NCI-H69 (cell line): ENCODE results near the gene XXYLT1.

ENCODE experiments used
- DNase-seq: peaks from one replicate; lab custom pipeline; 2025; lab: John Stamatoyannopoulos, UW

XXYLT1 gene

DNA sequence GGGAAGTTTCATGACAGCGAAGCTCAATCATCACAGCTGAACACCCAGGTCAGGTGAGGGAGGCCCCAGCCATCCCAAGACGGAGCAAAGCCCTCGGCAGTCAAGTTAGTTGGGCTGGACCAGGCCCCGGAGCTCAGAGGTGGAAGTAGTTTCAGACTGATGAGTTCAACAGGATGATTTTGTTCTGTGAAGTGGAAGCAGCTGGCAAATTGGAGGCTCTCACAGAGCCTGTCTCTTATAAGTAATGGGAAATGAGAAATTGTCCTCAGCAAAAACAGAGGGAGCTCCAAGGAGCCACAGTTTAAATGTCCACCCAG, 245.1 kb downstream of the XXYLT1 start:
- DNase-seq = no peak

DNA sequence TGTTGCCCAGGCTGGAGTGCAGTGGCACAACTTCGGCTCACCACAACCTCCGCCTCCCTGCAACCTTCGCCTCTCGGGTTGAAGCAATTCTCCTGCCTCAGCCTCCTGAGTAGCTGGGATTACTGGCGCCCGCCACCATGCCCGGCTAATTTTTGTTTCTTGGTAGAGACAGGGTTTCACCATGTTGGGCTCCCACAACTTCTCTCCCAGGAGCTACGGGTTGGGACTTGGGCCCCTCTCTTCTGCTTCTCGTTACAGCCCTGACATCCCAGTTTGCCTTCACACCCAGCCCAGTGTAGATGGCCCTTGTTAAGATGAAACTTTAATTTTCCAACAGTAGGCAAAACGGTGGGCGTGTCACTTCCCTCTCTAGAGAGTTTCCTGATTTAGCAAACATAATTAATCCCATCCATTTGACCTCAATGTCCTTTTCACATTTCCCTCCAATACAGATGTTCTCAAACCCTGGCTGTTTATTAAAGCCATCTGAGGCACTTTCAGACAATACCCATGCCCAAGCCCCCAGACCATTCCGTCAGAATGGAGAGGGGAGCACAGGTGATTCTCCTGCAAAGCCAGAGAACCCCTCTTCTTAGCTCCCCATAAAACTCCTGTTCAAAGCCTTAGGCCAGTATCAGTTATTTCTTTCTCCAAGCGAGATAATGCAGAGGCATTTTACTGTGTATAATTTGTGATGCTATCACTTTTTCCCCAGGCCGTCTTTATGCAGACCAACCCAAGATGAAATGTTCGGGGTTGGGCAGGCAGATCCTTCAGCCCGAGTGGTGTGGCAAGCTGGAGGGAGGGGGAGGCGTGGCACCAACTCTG, 245.7 kb downstream of the XXYLT1 start:
- no peak for DNase-seq

DNA sequence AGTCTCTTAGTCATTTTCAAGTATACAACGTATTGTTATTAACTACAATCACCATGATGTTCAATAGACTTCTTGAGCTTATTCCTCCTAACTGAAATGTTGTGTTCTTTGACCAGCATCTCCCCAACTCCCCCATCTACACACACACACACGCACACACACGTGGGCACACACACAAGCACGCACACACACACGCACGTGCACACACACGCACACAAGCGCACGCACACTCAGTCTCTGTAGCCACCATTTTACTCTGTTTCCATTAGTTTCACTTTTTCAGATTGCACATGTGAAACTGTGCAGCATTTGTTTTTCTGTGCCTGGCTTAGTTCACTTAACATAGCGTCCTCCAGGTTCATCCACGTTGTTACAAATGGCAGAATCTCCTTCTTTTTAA, 247.0 kb downstream of the XXYLT1 start:
- DNase-seq = no peak

DNA sequence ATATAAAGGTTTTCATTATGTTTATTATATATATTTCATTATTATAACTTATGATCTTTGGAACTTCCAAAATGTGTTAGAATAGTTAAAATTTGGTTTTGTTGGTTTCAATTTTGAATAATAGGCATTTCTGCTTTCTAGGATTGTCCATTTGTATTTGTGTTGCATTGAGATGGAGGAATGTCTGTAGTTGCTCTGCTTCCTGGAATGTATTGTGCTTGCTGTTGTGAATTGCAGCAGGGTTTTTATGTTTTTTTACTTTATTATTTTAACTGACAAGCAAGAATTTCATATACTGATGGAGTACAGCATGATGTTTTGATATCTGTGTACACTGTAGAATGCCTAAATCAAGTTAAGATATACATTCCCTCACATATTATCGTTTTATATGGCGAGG, 247.4 kb downstream of the XXYLT1 start:
- no peak for DNase-seq

DNA sequence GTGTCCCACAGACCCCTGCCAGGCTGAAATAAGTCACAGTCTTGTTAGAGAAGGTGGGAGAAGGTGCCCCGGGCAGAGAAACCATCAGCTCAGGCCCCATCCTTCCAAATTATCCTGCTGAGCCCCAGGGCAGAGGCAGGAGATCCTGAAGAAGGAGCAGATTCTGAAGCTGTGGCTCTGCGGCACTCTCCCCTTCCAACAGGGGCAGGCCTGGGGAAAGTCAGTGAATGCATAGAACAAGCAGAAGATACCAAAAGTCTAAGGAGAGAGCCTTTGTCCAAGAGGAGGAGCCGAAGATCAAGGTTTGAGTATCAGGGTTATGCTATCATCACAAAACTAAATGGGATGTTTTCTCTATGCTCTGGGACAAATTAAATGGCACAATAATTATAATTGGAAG, 249.3 kb downstream of the XXYLT1 start:
- DNase-seq = no peak

DNA sequence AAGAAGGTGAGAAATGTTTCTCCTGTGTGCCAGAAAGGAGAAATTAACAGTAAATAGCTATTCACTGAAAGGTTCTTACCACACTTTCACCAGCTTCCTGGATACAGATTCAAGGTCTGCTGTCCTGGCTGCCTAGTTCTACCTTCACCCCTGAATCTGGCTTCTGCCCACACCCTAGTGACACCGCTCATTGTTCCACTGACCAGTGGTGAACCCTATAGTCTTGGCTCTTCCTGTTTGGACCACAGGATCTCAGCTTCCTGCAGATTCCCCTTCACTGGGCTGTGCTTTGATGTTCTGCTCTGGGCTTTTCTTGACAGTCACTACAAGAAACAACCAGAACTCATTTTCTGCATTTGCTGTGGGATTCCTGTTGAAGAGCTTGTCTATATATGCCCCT, 250.0 kb downstream of the XXYLT1 start:
- no peak for DNase-seq

DNA sequence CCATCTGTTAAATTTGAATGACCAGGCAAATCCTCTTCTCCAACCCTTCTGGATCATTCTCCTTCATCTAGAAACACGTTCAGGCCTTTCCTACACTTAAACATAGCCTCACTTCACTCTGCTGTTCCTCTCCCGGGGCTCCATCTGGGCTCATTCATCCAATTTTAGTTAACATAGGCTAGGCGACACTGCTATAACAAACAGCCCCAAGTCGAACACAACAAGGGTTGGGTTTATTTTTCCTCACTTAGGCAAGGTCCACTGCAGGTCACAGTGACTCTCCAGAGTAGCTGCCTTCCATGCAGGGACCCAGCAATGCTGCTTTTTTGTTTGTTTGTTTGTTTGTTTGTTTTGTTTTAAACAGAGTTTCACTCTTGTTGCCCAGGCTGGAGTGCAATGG, 250.8 kb downstream of the XXYLT1 start:
- no peak for DNase-seq

DNA sequence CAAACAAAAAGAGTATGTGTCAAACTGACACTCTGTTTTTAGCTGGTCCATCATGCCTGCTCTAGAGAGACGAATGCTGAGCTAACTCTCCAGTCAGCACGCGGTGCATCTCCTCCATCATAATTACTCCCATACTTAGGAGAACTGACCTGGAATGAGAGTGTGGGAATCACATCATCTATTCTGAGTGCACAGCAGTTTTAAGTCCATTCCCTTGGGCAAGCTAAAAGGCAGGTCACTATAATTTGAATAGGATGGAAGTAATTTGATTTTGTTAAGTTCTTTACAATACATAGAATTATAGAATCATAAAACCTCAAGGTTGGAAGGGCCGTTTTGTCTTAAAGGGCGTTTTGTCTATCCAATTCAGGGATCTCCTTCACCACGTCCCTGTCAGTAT, 251.6 kb downstream of the XXYLT1 start:
- DNase-seq = no peak
